VCaP (cell line): ENCODE data around the gene HYCC1.

Source experiments
- H3K27ac ChIP-seq: fragments of 450-650 bp; 2 replicates; pipeline ENCODE4 v1.5.1; 2017
- TF ChIP-seq, protein P1 (sequence below): fragments of 450-650 bp; conservative IDR thresholded peaks from 2 replicates; pipeline ENCODE4 v1.5.1; 2017; ENCODE audit warnings: mild to moderate bottlenecking, moderate library complexity

Gene HYCC1

DNA sequence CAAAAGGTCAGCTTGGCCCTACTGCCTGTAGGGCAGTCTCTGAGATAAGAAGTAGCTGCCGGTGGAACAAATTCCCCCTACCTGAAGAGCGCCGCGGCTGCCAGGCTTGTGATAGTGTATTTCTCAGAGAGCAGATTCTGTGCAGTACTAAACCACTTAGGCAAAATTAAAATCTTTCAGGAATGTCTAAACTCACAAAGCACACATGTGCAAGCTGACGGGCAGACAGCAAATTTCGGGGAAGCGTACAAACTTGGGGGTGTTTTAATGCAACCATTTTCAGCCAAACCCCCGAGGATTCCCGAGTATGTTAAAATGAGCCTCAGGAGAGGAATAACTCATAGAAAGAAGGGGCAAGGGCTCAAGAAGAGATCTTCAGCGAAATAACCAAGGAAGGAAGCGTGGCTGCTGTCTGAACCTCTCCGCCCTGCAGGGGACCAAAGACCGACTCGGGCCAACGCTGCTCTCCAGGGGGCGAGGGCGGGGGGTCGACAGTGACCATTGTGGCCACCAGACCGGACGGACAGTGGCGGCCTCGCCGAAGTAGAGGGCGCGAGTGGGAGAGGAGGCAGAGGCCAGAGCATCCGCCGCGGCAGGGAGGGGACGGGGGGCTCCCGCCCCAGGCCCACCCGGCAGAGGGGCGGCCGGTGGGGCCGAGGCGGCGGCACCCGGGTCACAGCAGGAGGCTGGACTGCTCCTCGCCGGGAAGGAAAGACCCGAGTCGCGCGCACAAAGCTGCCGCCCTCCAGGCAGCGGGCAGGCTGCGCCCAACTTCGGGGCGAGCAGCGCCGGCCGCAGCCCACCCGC lies 819 bp downstream of the HYCC1 start:
- H3K27ac ChIP-seq, result peak overlapping the region; percentile 67
- TF ChIP-seq, protein P1, sequence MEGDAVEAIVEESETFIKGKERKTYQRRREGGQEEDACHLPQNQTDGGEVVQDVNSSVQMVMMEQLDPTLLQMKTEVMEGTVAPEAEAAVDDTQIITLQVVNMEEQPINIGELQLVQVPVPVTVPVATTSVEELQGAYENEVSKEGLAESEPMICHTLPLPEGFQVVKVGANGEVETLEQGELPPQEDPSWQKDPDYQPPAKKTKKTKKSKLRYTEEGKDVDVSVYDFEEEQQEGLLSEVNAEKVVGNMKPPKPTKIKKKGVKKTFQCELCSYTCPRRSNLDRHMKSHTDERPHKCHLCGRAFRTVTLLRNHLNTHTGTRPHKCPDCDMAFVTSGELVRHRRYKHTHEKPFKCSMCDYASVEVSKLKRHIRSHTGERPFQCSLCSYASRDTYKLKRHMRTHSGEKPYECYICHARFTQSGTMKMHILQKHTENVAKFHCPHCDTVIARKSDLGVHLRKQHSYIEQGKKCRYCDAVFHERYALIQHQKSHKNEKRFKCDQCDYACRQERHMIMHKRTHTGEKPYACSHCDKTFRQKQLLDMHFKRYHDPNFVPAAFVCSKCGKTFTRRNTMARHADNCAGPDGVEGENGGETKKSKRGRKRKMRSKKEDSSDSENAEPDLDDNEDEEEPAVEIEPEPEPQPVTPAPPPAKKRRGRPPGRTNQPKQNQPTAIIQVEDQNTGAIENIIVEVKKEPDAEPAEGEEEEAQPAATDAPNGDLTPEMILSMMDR, result peak; percentile 39

DNA sequence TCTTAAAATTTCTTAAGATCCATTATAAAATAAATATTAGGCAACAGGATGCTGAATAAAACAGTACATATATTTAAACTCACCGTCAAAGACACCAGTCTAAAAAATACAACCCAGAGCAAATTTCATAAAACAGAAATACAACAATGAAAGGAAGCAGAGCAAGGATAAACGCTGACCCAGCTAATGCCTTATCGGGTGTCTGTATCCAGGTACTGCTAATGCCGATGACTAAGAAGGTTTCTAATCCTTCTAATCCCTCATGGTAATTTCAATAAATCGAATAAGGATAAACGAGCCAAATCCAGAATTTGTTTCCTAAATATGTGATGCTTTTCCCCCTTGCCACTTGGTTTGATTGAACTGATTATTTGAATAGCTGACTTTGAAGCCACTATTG lies 1.7 kb downstream of the HYCC1 start:
- TF ChIP-seq, protein P1, result no peak
- H3K27ac ChIP-seq, result no peak overlapping the region

DNA sequence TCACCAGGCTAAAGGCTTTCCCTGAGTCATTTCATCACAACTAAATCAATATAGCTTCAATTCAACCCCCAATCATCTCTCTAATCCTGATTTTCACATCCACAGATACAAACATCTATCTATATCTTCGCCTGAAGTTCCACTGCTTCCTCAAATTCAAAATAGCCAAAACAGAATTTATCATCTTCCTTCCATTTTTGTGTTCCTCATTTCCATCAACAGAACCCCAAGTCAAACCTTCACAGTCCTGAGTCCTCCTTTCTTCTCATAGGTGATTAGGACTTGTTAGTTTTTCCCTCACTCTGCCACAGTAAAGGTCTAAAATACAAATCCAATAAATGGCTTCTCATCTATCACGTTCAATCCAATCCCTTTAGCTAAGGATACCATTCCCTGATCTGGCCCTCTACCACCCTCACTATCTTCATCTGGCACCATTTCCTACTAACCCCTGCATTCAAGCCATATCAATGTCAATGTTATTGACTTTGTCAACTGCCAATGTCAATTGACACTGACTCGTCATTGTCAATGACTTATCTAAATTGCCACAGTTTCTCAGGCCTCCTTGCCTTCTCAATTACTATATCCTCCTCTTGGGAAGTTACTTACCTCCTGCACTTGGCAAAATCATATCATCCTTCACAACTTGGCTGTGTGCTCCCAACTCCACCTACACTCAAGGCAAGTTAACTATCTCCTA lies 2.6 kb downstream of the HYCC1 start:
- TF ChIP-seq, protein P1, result no peak
- H3K27ac ChIP-seq, result no peak overlapping the region

DNA sequence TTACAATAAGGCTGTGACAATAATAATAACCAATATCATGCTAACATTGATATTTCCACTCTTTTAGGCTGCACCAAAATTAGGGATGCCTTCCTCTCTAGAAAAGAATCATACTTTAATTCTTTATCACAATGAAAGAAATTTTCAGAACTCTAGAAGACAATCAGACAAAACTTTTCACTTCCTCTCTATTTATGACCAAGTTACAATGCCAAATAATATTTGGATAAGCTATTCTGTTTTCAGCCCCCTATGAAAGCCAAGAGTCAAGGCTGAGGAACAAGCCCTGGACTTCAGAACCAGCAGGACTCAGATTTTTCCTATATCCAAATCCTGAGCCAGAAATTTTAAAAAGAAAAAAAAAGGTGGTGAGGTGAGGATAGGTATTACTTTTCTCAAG lies 4.6 kb downstream of the HYCC1 start:
- TF ChIP-seq, protein P1, result no peak
- H3K27ac ChIP-seq, result no peak overlapping the region

DNA sequence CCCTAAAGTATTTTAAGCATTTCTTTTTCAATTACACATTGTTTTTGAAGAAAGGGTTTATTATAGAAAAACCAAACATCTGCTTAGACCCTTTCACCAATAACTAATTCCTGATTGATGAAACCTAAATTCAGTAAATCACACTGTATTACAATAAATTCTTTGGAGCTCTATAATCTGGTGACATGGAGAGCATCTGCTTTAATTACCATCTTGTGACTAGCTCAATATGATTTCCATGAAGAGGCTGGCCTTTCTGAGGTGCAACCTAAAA lies 9.7 kb downstream of the HYCC1 start:
- H3K27ac ChIP-seq, result no peak overlapping the region
- TF ChIP-seq, protein P1, result no peak

DNA sequence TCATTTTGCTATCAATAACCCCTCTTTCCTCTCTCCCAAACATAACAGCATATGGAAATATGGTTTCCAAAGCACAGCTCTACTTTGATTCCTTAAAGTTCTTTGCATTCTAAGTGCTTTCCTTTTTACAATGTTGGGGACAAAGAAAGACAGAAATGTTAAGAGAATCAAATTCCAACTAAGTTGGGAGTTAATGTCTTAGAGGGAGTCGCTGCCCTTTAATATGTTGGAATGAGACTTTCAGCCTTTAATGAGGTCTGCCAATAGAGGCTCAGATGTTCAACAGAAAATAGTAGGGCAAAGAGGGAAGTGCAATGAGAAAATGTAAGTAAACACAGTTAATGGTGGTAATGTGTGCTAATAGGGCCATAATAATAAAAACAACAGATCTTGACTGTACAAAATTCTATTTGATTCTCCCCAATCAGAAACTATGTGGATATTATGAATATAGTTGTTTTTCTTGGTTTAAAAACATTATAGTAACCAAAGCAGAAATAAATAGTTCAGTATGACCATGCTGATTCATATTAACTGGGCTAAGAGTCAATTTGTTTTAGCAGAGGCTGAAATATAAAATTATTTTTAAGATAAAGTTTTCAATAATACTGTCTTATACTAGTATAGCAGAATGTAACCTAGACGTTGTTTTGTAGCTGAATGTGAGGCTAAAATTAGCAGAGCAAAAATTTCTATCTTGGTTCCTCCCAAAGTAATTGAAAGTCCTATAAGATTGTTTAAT lies 10.3 kb downstream of the HYCC1 start:
- TF ChIP-seq, protein P1, result no peak
- H3K27ac ChIP-seq, result no peak overlapping the region

DNA sequence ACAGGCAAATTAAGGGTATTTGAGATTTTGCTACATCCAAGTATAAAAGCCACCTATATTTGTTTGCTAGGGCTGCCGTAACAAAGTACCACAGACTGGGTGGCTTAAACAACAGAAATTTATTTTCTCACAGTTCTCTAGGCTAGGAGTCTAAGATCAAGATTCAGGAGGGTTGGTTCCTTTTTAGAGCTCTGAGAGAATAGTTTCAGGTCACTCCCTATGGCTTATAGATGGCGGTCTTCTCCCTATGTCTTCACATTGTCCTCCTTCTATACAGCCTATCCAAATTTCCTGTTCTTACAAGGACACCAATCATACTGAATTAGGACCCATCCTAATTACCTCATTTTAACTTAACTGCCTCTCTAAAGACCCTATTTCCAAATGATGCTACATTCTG lies 11.2 kb downstream of the HYCC1 start:
- TF ChIP-seq, protein P1, result no peak
- no peak overlapping the region for H3K27ac ChIP-seq
